Skeletal muscle tissue (tissue), 4 donors: ENCODE data around the gene PPIL4. TPM values are rescaled to one million over a fixed set of nuclear protein-coding genes. Genes with fewer than 3 reads are reported as not detected.

Experiments
- H3K27ac ChIP-seq: one replicate; pipeline ENCODE4 v1.7.0; 2013; ENCODE audit warnings: mild to moderate bottlenecking, low read depth, low read length, inconsistent platforms
- H3K27me3 ChIP-seq, 3 donors: one replicate each; pipeline ENCODE4 v1.7.0; 2013; ENCODE audit warnings: low read length in 3 of 3; ENCODE audit not compliant: control insufficient read depth in 3 of 3, insufficient read depth in 3 of 3
- H3K36me3 ChIP-seq, 3 donors: one replicate each; pipeline ENCODE4 v1.7.0; 2013; ENCODE audit warnings: low read length in 3 of 3; ENCODE audit not compliant: control insufficient read depth in 3 of 3, insufficient read depth in 3 of 3
- H3K4me1 ChIP-seq, 3 donors: one replicate each; pipeline ENCODE4 v1.7.0; 2013; ENCODE audit warnings: low read length in 3 of 3, mild to moderate bottlenecking in 3 of 3; ENCODE audit not compliant: control insufficient read depth in 3 of 3, insufficient read depth in 3 of 3
- H3K4me3 ChIP-seq, 3 donors: one replicate each; pipeline ENCODE4 v1.7.0; 2013; ENCODE audit warnings: low read length in 3 of 3
- H3K9ac ChIP-seq, 3 donors: one replicate each; pipeline ENCODE4 v1.7.0; 2013; ENCODE audit warnings: low read length in 3 of 3, mild to moderate bottlenecking in 3 of 3, moderate library complexity in 2 of 3, low read depth in 1 of 3
- H3K9me3 ChIP-seq, 3 donors: one replicate each; pipeline ENCODE4 v1.7.0; 2013; ENCODE audit warnings: low read length in 3 of 3; ENCODE audit not compliant: control insufficient read depth in 3 of 3
- total RNA-seq: library from RNA; depleted of rRNA; stranded (reverse); fragments of >200 nt; gene quantifications from one replicate; pipeline ENCODE4 v1.2.3, GENCODE V29; 2014
- donor health status: Osteomylitis.

Gene PPIL4
- total RNA-seq, 1 donor from 2014 or later: 19.3 TPM

GRCh38 chr6:149565527-149566409 is 19.9 kb upstream of the PPIL4 start, which contains the start of gene GINM1:
Gene GINM1 (plus strand): TSS chr6:149566375. CDS start chr6:149566415, 40 bp downstream.
- Histone ChIP-seq H3K36me3 (no peaks in the 10 kb centered on the region), H3K27ac (peak within 1 kb of the TSS; percentile 91), H3K4me1 (peaks cover 0 to 12% (median 8%) of the 10 kb centered on the region in 3 donors), H3K9me3 (no peaks in the 10 kb centered on the region), H3K9ac (peak within 1 kb of the TSS; percentile 89 to 92 (median 91)), H3K4me3 (peak within 1 kb of the TSS; percentile 83 to 95 (median 92)), H3K27me3 (no peaks in the 10 kb centered on the region)

GRCh38 chr6:149563928-149564325 is 18.1 kb upstream of the PPIL4 start:
- H3K27ac ChIP-seq: no peak overlapping the region

GRCh38 chr6:149563203-149563927 is 17.5 kb upstream of the PPIL4 start:
- no peaks in the 10 kb centered on the region for H3K27me3 ChIP-seq
- H3K27ac ChIP-seq: no peak overlapping the region
- no peaks in the 10 kb centered on the region for H3K9me3 ChIP-seq
- H3K4me1 ChIP-seq: peaks cover 0 to 12% (median 8%) of the 10 kb centered on the region in 3 donors
- no peak overlapping the region for H3K4me3 ChIP-seq
- H3K9ac ChIP-seq: no peak overlapping the region
- H3K36me3 ChIP-seq: no peaks in the 10 kb centered on the region

More at GRCh38 chr6:149563928-149564325, 18.1 kb upstream of the PPIL4 start:
- Histone ChIP-seq H3K4me1 (peaks cover 0 to 12% (median 8%) of the 10 kb centered on the region in 3 donors), H3K4me3 (no peak overlapping the region), H3K9ac (no peak overlapping the region), H3K27me3 (no peaks in the 10 kb centered on the region), H3K36me3 (no peaks in the 10 kb centered on the region), H3K9me3 (no peaks in the 10 kb centered on the region)

- Histone ChIP-seq H3K9ac (no peak overlapping the region), H3K36me3 (no peaks in the 10 kb centered on the region), H3K4me1 (no peaks in the 10 kb centered on the region), H3K4me3 (no peak overlapping the region), H3K27me3 (no peaks in the 10 kb centered on the region), H3K27ac (no peak overlapping the region), H3K9me3 (no peaks in the 10 kb centered on the region)
These were observed 14.9 kb upstream of the PPIL4 start for GRCh38 chr6:149560736-149561135.

- Histone ChIP-seq H3K27ac (no peak overlapping the region), H3K36me3 (no peaks in the 10 kb centered on the region), H3K4me1 (no peaks in the 10 kb centered on the region), H3K9ac (no peak overlapping the region), H3K27me3 (no peaks in the 10 kb centered on the region), H3K9me3 (no peaks in the 10 kb centered on the region), H3K4me3 (no peak overlapping the region)
These were observed 13.5 kb upstream of the PPIL4 start for GRCh38 chr6:149559389-149559788.

- Histone ChIP-seq H3K27ac (no peak overlapping the region), H3K4me3 (no peak overlapping the region), H3K27me3 (no peaks in the 10 kb centered on the region), H3K9me3 (no peaks in the 10 kb centered on the region), H3K36me3 (no peaks in the 10 kb centered on the region), H3K9ac (no peak overlapping the region), H3K4me1 (no peaks in the 10 kb centered on the region)
These were observed 12.2 kb upstream of the PPIL4 start for GRCh38 chr6:149558029-149558428.

GRCh38 chr6:149551920-149552319 is 6.1 kb upstream of the PPIL4 start:
- Histone ChIP-seq H3K27ac (no peak overlapping the region), H3K9ac (no peak overlapping the region), H3K9me3 (no peaks in the 10 kb centered on the region), H3K4me1 (no peaks in the 10 kb centered on the region), H3K36me3 (no peaks in the 10 kb centered on the region), H3K4me3 (no peak overlapping the region), H3K27me3 (no peaks in the 10 kb centered on the region)

GRCh38 chr6:149545258-149545753 is 537 bp downstream of the PPIL4 start:
- Histone ChIP-seq H3K4me1 (peaks cover 14 to 23% (median 17%) of the 10 kb centered on the region in 3 donors), H3K27me3 (no peaks in the 10 kb centered on the region), H3K9ac (peak overlapping the region; percentile 97 to 100 (median 100)), H3K9me3 (no peaks in the 10 kb centered on the region), H3K27ac (peak overlapping the region; percentile 100), H3K36me3 (peaks cover 1 to 3% (median 2%) of the 10 kb centered on the region in 3 donors), H3K4me3 (peak overlapping the region; percentile 83 to 99 (median 92))

GRCh38 chr6:149544646-149545257 is 1.1 kb downstream of the PPIL4 start:
- H3K27ac ChIP-seq: peak overlapping the region; percentile 100
- peaks cover 2 to 5% (median 4%) of the 10 kb centered on the region in 3 donors for H3K36me3 ChIP-seq
- H3K9ac ChIP-seq: peak overlapping the region; percentile 97 to 100 (median 100)
- H3K4me3 ChIP-seq: peak overlapping the region; percentile 83 to 99 (median 92)
- H3K4me1 ChIP-seq: peaks cover 14 to 23% (median 17%) of the 10 kb centered on the region in 3 donors
- no peaks in the 10 kb centered on the region for H3K9me3 ChIP-seq
- no peaks in the 10 kb centered on the region for H3K27me3 ChIP-seq
